AG20443 (cell line): ENCODE data around the gene PLEKHH2.

Experiments used
- DNase-seq: peaks from one replicate; pipeline ENCODE4 v3.0.0; 2012; ENCODE audit warnings: low spot score, mixed read lengths

PLEKHH2 gene

DNA sequence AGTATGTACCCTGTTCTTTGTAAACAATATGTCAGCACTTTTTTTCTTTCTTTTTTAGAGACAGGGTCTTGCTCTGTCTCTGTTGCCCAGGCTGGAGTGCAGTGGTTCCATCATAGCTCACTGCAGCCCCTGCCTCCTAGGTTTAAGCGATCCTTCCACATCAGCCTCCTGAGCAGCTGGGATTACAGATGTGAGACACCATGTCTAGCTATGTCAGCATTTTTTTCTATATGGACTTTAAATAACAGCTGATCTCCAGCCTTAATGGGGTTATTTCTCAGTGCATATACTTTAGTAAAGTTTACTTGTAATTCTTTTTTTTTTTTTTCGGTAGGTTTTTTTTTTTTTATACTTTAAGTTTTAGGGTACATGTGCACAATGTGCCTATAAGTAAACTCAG lies 174.9 kb downstream of the PLEKHH2 start:
- DNase-seq: no peak

DNA sequence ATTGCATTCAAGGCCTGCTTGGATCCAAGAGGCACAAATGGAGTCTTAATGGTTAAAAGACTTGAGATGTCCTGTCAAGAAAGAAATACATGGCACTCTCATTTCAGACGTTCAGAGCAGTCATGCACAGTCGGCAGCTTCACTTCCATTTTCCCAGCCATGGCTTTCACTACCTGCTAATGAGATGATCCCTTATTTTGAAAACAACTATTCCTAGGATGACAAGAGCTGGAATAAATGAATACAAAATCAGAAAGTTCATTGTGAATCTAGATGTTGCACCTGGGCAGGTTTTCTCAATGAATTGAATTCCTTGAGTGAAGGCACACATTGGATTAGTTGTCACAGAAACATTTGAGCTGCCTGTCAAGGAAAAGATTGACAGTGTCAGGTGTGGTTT lies 175.9 kb downstream of the PLEKHH2 start:
- DNase-seq: no peak

DNA sequence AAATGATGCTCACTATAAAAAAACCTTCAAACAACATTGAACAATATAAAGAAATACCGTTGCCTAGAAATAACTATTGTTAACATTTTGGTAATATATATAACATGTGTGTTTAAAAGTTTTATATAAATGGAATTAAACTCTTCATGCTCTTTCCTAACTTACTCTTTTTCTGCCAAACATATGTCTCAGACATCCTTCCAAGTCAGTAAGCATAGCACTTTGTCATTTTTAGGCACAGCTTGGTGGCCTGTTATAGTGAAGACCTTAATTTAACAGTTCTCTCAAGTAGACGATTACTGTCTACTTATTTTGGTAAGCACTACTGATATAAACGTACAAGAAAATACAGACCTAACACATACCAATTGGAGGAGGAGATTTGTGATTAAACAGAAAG lies 177.7 kb downstream of the PLEKHH2 start:
- DNase-seq: no peak
